RWPE2 (cell line): ENCODE data around the gene KHDC1L.
"Not testable (repeated sequence)": the region's sequence is repeated elsewhere in the genome, so short reads cannot be mapped to it uniquely, and the experiment has no call there.

Experiments used
- ATAC-seq: fragments of 200-7000 bp; cut with Tn5 transposase; 3 replicates; pipeline ENCODE4 v1.9.1; 2021; ENCODE audit warnings: low read depth
- DNase-seq: peaks from one replicate; pipeline ENCODE4 v3.0.0-alpha.2; 2020; ENCODE audit warnings: low spot score
- H3K27ac ChIP-seq: fragments of 450-650 bp; 2 replicates; pipeline ENCODE4 v1.5.1; 2017; ENCODE audit warnings: mild to moderate bottlenecking; ENCODE audit not compliant: poor library complexity, severe bottlenecking
- H3K27me3 ChIP-seq: fragments of 250-450 bp; sonication (Bioruptor Pico); 2 replicates; pipeline ENCODE4 v1.5.1; 2021; ENCODE audit warnings: mild to moderate bottlenecking, moderate library complexity; ENCODE audit not compliant: insufficient read depth, poor library complexity, severe bottlenecking
- H3K36me3 ChIP-seq: fragments of 250-450 bp; sonication (Bioruptor Pico); 2 replicates; pipeline ENCODE4 v1.5.1; 2020; ENCODE audit warnings: low read depth, mild to moderate bottlenecking, moderate library complexity
- H3K4me1 ChIP-seq: fragments of 250-450 bp; sonication (Bioruptor Pico); 2 replicates; pipeline ENCODE4 v1.5.1; 2021; ENCODE audit warnings: mild to moderate bottlenecking, moderate library complexity; ENCODE audit not compliant: insufficient read depth, poor library complexity, severe bottlenecking
- H3K4me3 ChIP-seq: fragments of 250-450 bp; sonication (Bioruptor Pico); 2 replicates; pipeline ENCODE4 v1.5.1; 2021; ENCODE audit warnings: mild to moderate bottlenecking, moderate library complexity; ENCODE audit not compliant: severe bottlenecking
- H3K9me3 ChIP-seq: fragments of 250-450 bp; sonication (Bioruptor Pico); 2 replicates; pipeline ENCODE4 v1.5.1; 2021; ENCODE audit warnings: mild to moderate bottlenecking, moderate library complexity; ENCODE audit not compliant: severe bottlenecking
- TF ChIP-seq, protein P1 (sequence below): fragments of 450-650 bp; IDR thresholded peaks from one replicate; pipeline ENCODE4 v1.5.1; 2017; ENCODE audit warnings: mild to moderate bottlenecking, moderate library complexity; ENCODE audit not compliant: poor library complexity, severe bottlenecking

The KHDC1L gene

DNA sequence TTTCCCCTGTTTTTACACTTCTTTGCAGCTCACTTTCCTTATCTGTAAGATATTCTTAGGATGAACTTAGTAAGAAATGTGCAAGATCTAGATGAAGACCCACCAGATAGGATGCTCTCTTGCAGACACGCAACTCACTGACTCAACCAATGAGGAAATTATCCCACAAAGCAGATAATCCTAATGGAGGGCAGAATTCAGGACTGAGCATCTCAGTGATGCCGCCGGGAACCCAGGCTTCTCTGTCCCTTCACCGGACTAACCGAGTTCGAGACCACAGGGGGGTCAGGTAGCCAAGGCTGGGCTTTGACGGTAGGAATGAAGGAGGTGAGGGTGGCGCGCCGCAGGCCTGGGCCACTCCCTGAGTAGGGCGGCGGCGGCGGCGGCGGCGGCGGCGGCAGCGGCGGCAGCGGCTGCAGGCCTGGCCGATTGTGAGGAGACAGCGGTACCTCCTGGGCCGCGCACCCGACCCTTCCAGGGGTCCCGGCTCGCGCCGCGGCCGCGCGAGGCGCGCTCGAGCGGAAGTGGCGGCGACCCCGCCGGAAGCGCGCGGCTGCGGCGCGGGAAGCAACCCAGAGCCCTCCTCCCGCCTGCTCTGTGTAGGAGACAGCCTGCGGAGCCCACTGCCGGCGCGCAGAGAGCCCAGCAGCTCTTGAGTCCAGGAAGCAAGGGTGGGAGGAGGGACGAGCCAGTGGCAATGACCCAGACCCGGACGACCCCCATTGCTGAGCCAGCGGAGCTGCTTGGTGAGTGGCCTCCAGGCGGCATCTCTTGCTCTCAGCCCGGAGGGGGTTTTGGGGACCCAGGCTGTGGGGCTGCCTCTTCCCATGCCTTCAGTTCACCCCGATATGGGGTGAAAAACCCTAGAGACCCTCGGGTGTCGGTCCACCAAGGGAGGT, 37.6 kb upstream of the KHDC1L start, which contains the start of gene KHDC1:
KHDC1 (minus strand) TSS at position 526 of the 899 bp plus-strand sequence. CDS start 20,679 bp downstream, outside the sequence.
- ATAC-seq (peak; percentile 49), DNase-seq (no peak)
- Histone ChIP-seq H3K4me3 (peak within 1 kb of the TSS; percentile 55), H3K9me3 (no peaks in the 10 kb centered on the region), H3K27ac (peak within 1 kb of the TSS; percentile 88), H3K36me3 (peaks cover 24% of the 10 kb centered on the region), H3K27me3 (no peaks in the 10 kb centered on the region), H3K4me1 (peaks cover 26% of the 10 kb centered on the region)
- TF ChIP-seq, protein P1, sequence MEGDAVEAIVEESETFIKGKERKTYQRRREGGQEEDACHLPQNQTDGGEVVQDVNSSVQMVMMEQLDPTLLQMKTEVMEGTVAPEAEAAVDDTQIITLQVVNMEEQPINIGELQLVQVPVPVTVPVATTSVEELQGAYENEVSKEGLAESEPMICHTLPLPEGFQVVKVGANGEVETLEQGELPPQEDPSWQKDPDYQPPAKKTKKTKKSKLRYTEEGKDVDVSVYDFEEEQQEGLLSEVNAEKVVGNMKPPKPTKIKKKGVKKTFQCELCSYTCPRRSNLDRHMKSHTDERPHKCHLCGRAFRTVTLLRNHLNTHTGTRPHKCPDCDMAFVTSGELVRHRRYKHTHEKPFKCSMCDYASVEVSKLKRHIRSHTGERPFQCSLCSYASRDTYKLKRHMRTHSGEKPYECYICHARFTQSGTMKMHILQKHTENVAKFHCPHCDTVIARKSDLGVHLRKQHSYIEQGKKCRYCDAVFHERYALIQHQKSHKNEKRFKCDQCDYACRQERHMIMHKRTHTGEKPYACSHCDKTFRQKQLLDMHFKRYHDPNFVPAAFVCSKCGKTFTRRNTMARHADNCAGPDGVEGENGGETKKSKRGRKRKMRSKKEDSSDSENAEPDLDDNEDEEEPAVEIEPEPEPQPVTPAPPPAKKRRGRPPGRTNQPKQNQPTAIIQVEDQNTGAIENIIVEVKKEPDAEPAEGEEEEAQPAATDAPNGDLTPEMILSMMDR = no peak

DNA sequence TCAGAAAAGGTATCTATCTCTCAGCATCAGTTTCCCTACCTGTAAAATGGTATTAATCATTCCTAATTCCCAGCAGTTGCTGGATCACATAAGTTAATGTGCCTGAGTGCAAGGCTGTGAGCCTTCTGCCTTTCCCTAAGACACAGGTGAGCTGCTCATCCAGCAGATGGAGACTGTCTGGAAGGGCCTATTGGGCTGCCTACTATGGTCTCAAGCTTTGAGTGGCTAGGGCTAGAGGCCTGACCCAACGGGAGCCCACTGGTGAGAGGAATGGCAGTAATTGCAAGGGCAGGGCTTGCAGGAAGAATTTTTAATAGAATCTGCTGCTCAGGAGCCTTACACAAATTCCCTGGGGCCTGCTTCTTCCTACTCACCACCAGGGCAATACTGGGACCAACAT, 33.4 kb upstream of the KHDC1L start:
- H3K4me3 ChIP-seq = no peak overlapping the region
- H3K27me3 ChIP-seq = no peaks in the 10 kb centered on the region
- H3K4me1 ChIP-seq = peaks cover 11% of the 10 kb centered on the region
- ATAC-seq = no peak
- H3K36me3 ChIP-seq = no peaks in the 10 kb centered on the region
- TF ChIP-seq, protein P1 = no peak
- no peak overlapping the region for H3K27ac ChIP-seq
- no peaks in the 10 kb centered on the region for H3K9me3 ChIP-seq
- DNase-seq = no peak

DNA sequence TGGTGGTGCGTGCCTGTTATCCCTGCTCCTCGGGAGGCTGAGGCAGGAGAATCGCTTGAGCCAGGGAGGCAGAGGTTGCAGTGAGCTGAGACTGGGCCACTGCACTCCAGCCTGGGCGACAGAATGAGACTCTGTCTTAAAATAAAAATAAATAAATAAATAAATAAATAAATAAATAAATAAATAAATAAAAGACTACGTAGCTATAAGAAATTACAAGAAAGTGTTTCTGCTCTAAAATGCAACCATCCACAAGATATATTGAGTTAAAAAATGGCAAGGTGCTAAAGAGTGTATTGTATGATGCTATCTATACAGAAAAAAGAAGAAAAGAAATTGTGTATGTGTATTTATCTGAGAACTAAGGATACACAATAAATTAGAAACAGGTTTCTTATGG, 29.0 kb upstream of the KHDC1L start:
- H3K4me1 ChIP-seq, H3K4me3 ChIP-seq, ATAC-seq, H3K36me3 ChIP-seq, DNase-seq, H3K27me3 ChIP-seq, H3K27ac ChIP-seq, H3K9me3 ChIP-seq: not testable (repeated sequence)

DNA sequence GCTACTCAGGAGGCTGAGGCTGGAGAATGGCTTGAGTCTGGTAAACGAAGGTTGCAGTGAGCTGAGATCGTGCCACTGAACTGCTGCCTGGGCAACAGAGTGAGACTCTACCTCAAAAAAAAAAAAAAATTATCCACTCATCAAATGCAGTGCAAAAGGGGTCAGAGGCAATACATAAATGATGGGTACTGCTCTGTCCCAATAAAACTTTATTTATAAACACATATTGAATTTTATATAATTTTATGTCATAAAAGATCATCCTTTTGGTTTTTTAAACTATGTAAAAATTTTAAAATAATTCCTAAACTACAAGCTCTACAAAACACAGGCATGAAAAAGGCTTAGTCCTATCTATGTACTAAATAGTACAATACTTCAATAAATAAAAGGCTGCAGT, 27.4 kb upstream of the KHDC1L start:
- no peaks in the 10 kb centered on the region for H3K9me3 ChIP-seq
- no peak for DNase-seq
- H3K4me1 ChIP-seq = no peaks in the 10 kb centered on the region
- no peaks in the 10 kb centered on the region for H3K27me3 ChIP-seq
- TF ChIP-seq, protein P1 = no peak
- H3K4me3 ChIP-seq = no peak overlapping the region
- no peak overlapping the region for H3K27ac ChIP-seq
- no peaks in the 10 kb centered on the region for H3K36me3 ChIP-seq
- ATAC-seq = no peak

DNA sequence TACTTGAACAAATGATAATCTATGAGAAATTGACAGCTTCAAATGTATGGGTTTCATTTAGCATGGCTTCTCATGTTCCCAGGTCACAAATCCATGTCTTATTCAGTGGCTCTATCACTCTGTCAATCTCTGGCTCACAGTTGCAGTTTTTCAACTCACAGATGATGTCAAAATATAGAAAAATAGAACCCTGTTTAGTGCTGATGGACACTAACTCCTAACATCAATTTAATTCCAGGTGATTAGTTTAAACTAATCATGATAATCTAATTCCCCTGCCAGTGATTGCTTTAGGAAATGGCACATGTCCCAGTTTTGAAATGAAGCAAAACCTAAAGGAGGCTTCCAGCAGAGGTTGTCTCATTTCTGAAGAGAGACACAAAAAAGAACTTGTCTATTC, 24.7 kb upstream of the KHDC1L start:
- Histone ChIP-seq H3K4me3 (no peak overlapping the region), H3K4me1 (no peaks in the 10 kb centered on the region), H3K27me3 (no peaks in the 10 kb centered on the region), H3K9me3 (no peaks in the 10 kb centered on the region), H3K27ac (no peak overlapping the region), H3K36me3 (no peaks in the 10 kb centered on the region)
- DNase-seq (no peak), ATAC-seq (no peak)
- TF ChIP-seq, protein P1 = no peak
